Keratinocyte (primary cell): ENCODE results near the gene ZNF814. TPM values are rescaled to one million over a fixed set of nuclear protein-coding genes. Genes with fewer than 3 reads are reported as not detected.

Experiments
- DNase-seq: peaks from one replicate; pipeline ENCODE4 v3.0.0-alpha.2; 2011; ENCODE audit warnings: low read depth, missing footprints, low spot score
- FAIRE-seq: peaks from 2 replicates; lab custom pipeline; 2011; peaks lifted over from hg19 to GRCh38; lab: Jason Lieb, UNC
- H2AFZ ChIP-seq: 2 replicates; pipeline ENCODE4 v1.6.0; 2012; ENCODE audit warnings: low read length, control low read depth, inconsistent platforms; ENCODE audit not compliant: control insufficient read depth
- H3K27ac ChIP-seq: 2 replicates; pipeline ENCODE4 v1.5.1; 2011; ENCODE audit warnings: low read length; ENCODE audit not compliant: control insufficient read depth, insufficient read depth
- H3K27me3 ChIP-seq: 3 replicates; pipeline ENCODE4 v1.6.0; 2011; ENCODE audit warnings: low read length; ENCODE audit not compliant: control insufficient read depth, insufficient read depth; ENCODE audit errors: extremely low read depth
- H3K36me3 ChIP-seq, 2 experiments: 2 replicates in 1 of 2; 3 replicates in 1 of 2; pipeline ENCODE4 v1.5.1; 2011; ENCODE audit warnings: low read length in 2 of 2, mild to moderate bottlenecking in 1 of 2; ENCODE audit not compliant: control insufficient read depth in 2 of 2, insufficient read depth in 2 of 2; ENCODE audit errors: extremely low read depth in 1 of 2
- H3K4me1 ChIP-seq: 3 replicates; pipeline ENCODE4 v1.5.1; 2011; ENCODE audit warnings: low read length; ENCODE audit not compliant: control insufficient read depth, insufficient read depth; ENCODE audit errors: extremely low read depth
- H3K4me2 ChIP-seq: 3 replicates; pipeline ENCODE4 v1.6.0; 2011; ENCODE audit warnings: low read depth, low read length; ENCODE audit not compliant: control insufficient read depth, insufficient read depth; ENCODE audit errors: extremely low read depth
- H3K4me3 ChIP-seq, 3 experiments: fragments of 200-600 bp in 1 of 3; sonication (generic) in 1 of 3; 2 replicates in 2 of 3; 3 replicates in 1 of 3; pipeline ENCODE4 v1.5.1; 2011 to 2016; ENCODE audit warnings: low read length in 3 of 3, mild to moderate bottlenecking in 3 of 3, control low read depth in 2 of 3, inconsistent platforms in 1 of 3, low read depth in 1 of 3, mixed read lengths in 1 of 3, mixed run types in 1 of 3, moderate library complexity in 1 of 3; ENCODE audit not compliant: control insufficient read depth in 2 of 3, insufficient read depth in 2 of 3; ENCODE audit errors: extremely low read depth in 1 of 3
- H3K79me2 ChIP-seq: 2 replicates; pipeline ENCODE4 v1.6.0; 2012; ENCODE audit warnings: low read length; ENCODE audit not compliant: control insufficient read depth, insufficient read depth
- H3K9ac ChIP-seq: 3 replicates; pipeline ENCODE4 v1.6.0; 2011; ENCODE audit warnings: low read length; ENCODE audit not compliant: control insufficient read depth, insufficient read depth; ENCODE audit errors: extremely low read depth
- H3K9me1 ChIP-seq: 3 replicates; pipeline ENCODE4 v1.6.0; 2011; ENCODE audit warnings: low read length; ENCODE audit not compliant: control insufficient read depth, insufficient read depth; ENCODE audit errors: extremely low read depth
- H3K9me3 ChIP-seq: 2 replicates; pipeline ENCODE4 v1.5.1; 2012; ENCODE audit warnings: low read depth, low read length; ENCODE audit not compliant: control insufficient read depth
- H4K20me1 ChIP-seq: 3 replicates; pipeline ENCODE4 v1.6.0; 2011; ENCODE audit warnings: low read length; ENCODE audit not compliant: control insufficient read depth, insufficient read depth; ENCODE audit errors: extremely low read depth
- EZH2 ChIP-seq: IDR thresholded peaks from one replicate; pipeline ENCODE4 v1.6.1; 2012; ENCODE audit warnings: inconsistent platforms, mild to moderate bottlenecking, low read length, moderate library complexity
- dilution Hi-C: fragments of 300-500 bp; cut with MboI; formaldehyde crosslinking; loops from one replicate; pipeline ENCODE4 v1.7.0; 2020; ENCODE audit warnings: low sequenced_read_pairs; ENCODE audit not compliant: extremely low pct_ligation_motif_present
- polyA plus RNA-seq, 5 experiments: library from polyadenylated mRNA; depleted of rRNA in 3 of 5; stranded (reverse) in 3 of 5; stranded (forward) in 1 of 5; unstranded in 1 of 5; fragments of >200 nt; gene quantifications; 1 replicate in 1 of 5; 2 replicates in 3 of 5; 3 replicates in 1 of 5; pipeline versions ENCODE4 v1.2.1 to v1.2.3, GENCODE V29; 2011 to 2012; ENCODE audit warnings: missing spikeins in 2 of 5, low read depth in 1 of 5, low replicate concordance in 1 of 5
- TF ChIP-seq, protein P1 (sequence below), 3 experiments: IDR thresholded peaks in 1 of 3; conservative IDR thresholded peaks in 1 of 3; optimal IDR thresholded peaks in 1 of 3; 2 replicates in 2 of 3; 3 replicates in 1 of 3; pipeline versions ENCODE3 to v1.5.1; 2011; ENCODE audit warnings: low read length in 3 of 3, mild to moderate bottlenecking in 3 of 3, moderate library complexity in 2 of 3, control low read depth in 1 of 3, inconsistent platforms in 1 of 3; ENCODE audit not compliant: insufficient read depth in 2 of 3; ENCODE audit errors: extremely low read depth in 1 of 3

ZNF814 gene
- polyA plus RNA-seq, 1 donor (not counting 4 experiments of a cell fraction or from before 2014, with no cell fraction given), result 13.8 TPM

DNA sequence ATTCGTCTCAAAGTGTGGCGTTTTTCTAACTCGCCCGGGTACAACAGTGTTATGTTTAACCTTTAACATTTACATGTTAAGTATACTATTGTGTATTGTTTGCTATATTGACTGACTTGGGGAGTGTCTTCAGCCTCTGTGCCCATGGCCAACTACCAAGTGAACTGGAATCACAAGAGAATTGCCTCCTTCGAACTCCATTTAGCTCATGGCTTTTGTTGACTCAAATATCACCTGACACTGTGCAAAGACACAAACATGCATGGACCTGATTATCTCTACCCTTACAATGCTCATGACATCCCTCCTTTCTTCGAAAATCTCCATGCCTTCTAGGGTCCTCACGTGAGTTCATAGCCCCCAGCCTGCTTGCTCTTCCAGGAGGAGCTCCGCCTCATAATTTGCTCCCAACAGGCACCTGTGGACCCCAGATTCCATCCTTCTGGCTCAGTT is 704 bp downstream of the ZNF814 start:
- H3K27me3 ChIP-seq, result no peaks in the 10 kb centered on the region
- H3K9me1 ChIP-seq, result no peaks in the 10 kb centered on the region
- H3K27ac ChIP-seq, result peak overlapping the region; percentile 81
- H3K4me3 ChIP-seq, result peak overlapping the region; percentile 81 to 89 (median 82)
- FAIRE-seq, result peak; percentile 74
- H2AFZ ChIP-seq, result peak overlapping the region; percentile 97
- DNase-seq, result no peak
- peaks cover 0 to 5% of the 10 kb centered on the region in 2 experiments for H3K36me3 ChIP-seq
- no peaks in the 10 kb centered on the region for H3K9me3 ChIP-seq
- dilution Hi-C loops, result no loop called here
- TF ChIP-seq, protein P1, sequence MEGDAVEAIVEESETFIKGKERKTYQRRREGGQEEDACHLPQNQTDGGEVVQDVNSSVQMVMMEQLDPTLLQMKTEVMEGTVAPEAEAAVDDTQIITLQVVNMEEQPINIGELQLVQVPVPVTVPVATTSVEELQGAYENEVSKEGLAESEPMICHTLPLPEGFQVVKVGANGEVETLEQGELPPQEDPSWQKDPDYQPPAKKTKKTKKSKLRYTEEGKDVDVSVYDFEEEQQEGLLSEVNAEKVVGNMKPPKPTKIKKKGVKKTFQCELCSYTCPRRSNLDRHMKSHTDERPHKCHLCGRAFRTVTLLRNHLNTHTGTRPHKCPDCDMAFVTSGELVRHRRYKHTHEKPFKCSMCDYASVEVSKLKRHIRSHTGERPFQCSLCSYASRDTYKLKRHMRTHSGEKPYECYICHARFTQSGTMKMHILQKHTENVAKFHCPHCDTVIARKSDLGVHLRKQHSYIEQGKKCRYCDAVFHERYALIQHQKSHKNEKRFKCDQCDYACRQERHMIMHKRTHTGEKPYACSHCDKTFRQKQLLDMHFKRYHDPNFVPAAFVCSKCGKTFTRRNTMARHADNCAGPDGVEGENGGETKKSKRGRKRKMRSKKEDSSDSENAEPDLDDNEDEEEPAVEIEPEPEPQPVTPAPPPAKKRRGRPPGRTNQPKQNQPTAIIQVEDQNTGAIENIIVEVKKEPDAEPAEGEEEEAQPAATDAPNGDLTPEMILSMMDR (optimal IDR thresholded peaks at IDR 0.05 in 1 of 3, IDR thresholded peaks at IDR 0.05 in 1 of 3, conservative IDR thresholded peaks at IDR 0.05 in 1 of 3; ENCODE audit: extremely low read depth in 1 of 3, insufficient read depth in 2 of 3, low read length in 3 of 3), result no peak
- no peak for TF ChIP-seq EZH2
- H3K4me2 ChIP-seq, result peak overlapping the region; percentile 78
- H3K79me2 ChIP-seq, result peaks cover 54% of the 10 kb centered on the region
- H3K4me1 ChIP-seq, result peaks cover 8% of the 10 kb centered on the region
- H4K20me1 ChIP-seq, result no peaks in the 10 kb centered on the region
- H3K9ac ChIP-seq, result peak overlapping the region; percentile 93

DNA sequence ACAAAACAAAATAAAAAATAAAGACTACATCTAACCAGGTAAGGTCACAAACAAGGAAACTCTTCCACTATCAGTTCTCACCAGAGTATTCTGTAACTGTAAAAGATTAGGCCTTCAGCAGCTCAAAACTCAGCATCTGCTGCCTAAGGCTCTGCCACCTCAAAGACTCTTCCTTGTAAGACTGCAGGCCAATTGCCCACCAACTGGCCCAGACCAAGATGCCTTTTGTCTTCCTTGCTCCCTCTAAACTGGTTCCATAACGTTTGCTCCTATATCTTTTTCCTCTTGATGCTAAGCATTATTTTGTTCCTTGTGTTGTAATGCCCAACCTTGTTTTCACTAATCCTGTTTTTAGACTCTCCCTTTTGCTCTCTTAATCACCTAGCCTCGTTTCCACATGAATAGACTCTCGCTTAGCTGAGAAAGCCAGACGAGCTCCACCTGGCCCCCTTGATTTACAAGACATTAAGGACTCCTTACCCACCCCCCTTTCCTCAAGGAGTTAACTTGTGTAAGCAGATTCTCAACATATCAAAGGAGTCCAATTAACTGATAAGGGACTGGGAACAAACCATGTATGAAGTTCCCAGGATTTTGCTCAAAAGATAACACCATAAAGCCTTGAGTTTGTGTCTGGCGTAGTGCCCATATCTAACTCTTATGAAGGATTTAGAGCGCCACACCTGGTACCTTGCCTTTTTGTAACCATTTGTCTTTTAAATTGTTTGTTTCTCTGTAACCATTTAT is 1.5 kb downstream of the ZNF814 start:
- FAIRE-seq, result peak; percentile 65
- H4K20me1 ChIP-seq, result no peaks in the 10 kb centered on the region
- H3K9me3 ChIP-seq, result no peaks in the 10 kb centered on the region
- peak overlapping the region; percentile 78 for H3K4me2 ChIP-seq
- no peak overlapping the region for H2AFZ ChIP-seq
- H3K9ac ChIP-seq, result peak overlapping the region; percentile 93
- peaks cover 59% of the 10 kb centered on the region for H3K79me2 ChIP-seq
- H3K4me3 ChIP-seq, result peak overlapping the region; percentile 81 to 89 (median 82)
- peaks cover 0 to 5% of the 10 kb centered on the region in 2 experiments for H3K36me3 ChIP-seq
- H3K9me1 ChIP-seq, result no peaks in the 10 kb centered on the region
- dilution Hi-C loops, result no loop called here
- peak overlapping the region; percentile 81 for H3K27ac ChIP-seq
- peaks cover 8% of the 10 kb centered on the region for H3K4me1 ChIP-seq
- H3K27me3 ChIP-seq, result no peaks in the 10 kb centered on the region
- DNase-seq, result no peak
- TF ChIP-seq EZH2, result no peak
- TF ChIP-seq, protein P1 (optimal IDR thresholded peaks at IDR 0.05 in 1 of 3, IDR thresholded peaks at IDR 0.05 in 1 of 3, conservative IDR thresholded peaks at IDR 0.05 in 1 of 3; ENCODE audit: extremely low read depth in 1 of 3, insufficient read depth in 2 of 3, low read length in 3 of 3), result peak in 1 of 3 experiments; percentile 9
